CD4-positive, alpha-beta memory T cell (primary cell): Measurements from ENCODE around the gene PPARG. TPM values are rescaled to one million over a fixed set of nuclear protein-coding genes. Genes with fewer than 3 reads are reported as not detected.
A peak's percentile ranks its signal among the peaks of the same experiment; 100 is the strongest.

ENCODE experiments used
- CTCF ChIA-PET: fragments of 350-600 bp; sonication (Branson Sonifier 250); formaldehyde crosslinking; loops from one replicate; lab custom pipeline; 2021; ENCODE audit warnings: inconsistent platforms; ENCODE audit not compliant: partially characterized antibody; lab: Charles Lee
- POLR2A ChIA-PET: fragments of 350-600 bp; sonication (Branson Sonifier 250); formaldehyde crosslinking; loops from one replicate; lab custom pipeline; 2021; ENCODE audit not compliant: partially characterized antibody; lab: Charles Lee
- DNase-seq, 5 donors: peaks; one replicate each; pipeline versions ENCODE4 v3.0.0 to v3.0.0-alpha.2; 2020 to 2022; ENCODE audit warnings: mixed read lengths in 1 of 5
- H3K27ac ChIP-seq: one replicate; pipeline ENCODE4 v1.7.0; 2013; ENCODE audit warnings: low read depth, low read length
- H3K27me3 ChIP-seq: 2 replicates; pipeline ENCODE4 v1.7.0; 2013; ENCODE audit warnings: mild to moderate bottlenecking, low read length, moderate library complexity; ENCODE audit not compliant: insufficient read depth
- H3K36me3 ChIP-seq: 2 replicates; pipeline ENCODE4 v1.7.0; 2013; ENCODE audit warnings: mild to moderate bottlenecking, low read length, moderate library complexity; ENCODE audit not compliant: insufficient read depth
- H3K4me1 ChIP-seq: 2 replicates; pipeline ENCODE4 v1.7.0; 2013; ENCODE audit warnings: mild to moderate bottlenecking, low read length, moderate library complexity; ENCODE audit not compliant: insufficient read depth
- H3K4me3 ChIP-seq, 2 donors: one replicate each; pipeline ENCODE4 v1.7.0; 2013; ENCODE audit warnings: low read length in 2 of 2, mild to moderate bottlenecking in 1 of 2
- H3K9me3 ChIP-seq, 2 donors: one replicate each; pipeline ENCODE4 v1.7.0; 2013; ENCODE audit warnings: low read length in 2 of 2, control low read depth in 1 of 2; ENCODE audit not compliant: control insufficient read depth in 1 of 2
- H3K27ac Mint-ChIP-seq, 7 donors: one replicate each; pipeline ENCODE4 v1.8.0; 2020 to 2021; ENCODE audit warnings: mixed read lengths in 7 of 7, mild to moderate bottlenecking in 6 of 7, inconsistent platforms in 3 of 7, moderate library complexity in 3 of 7
- H3K27me3 Mint-ChIP-seq, 2 donors: one replicate each; pipeline ENCODE4 v1.8.0; 2020 to 2021; ENCODE audit warnings: mixed read lengths in 2 of 2
- H3K36me3 Mint-ChIP-seq, 2 donors: one replicate each; pipeline ENCODE4 v1.8.0; 2020 to 2021; ENCODE audit warnings: mixed read lengths in 2 of 2, inconsistent platforms in 1 of 2, mild to moderate bottlenecking in 1 of 2
- H3K4me1 Mint-ChIP-seq, 4 donors: one replicate each; pipeline ENCODE4 v1.8.0; 2020 to 2021; ENCODE audit warnings: mixed read lengths in 4 of 4, mild to moderate bottlenecking in 1 of 4
- H3K4me3 Mint-ChIP-seq, 8 donors: one replicate each; pipeline ENCODE4 v1.8.0; 2020 to 2021; ENCODE audit warnings: mixed read lengths in 8 of 8, mild to moderate bottlenecking in 7 of 8, moderate library complexity in 6 of 8, inconsistent platforms in 3 of 8
- H3K9me3 Mint-ChIP-seq, 8 donors: one replicate each; pipeline ENCODE4 v1.8.0; 2020 to 2021; ENCODE audit warnings: mixed read lengths in 8 of 8, mild to moderate bottlenecking in 5 of 8, inconsistent platforms in 3 of 8, moderate library complexity in 1 of 8
- intact Hi-C: fragments of 100-400 bp; cut with micrococcal nuclease; formaldehyde crosslinking; loops from one replicate; pipeline ENCODE4 v1.15.1; 2023
- polyA plus RNA-seq, 2 donors: library from polyadenylated mRNA; unstranded; fragments of 300-500 nt; fragmentation: Illumina TruSeq; gene quantifications; one replicate each; pipeline ENCODE4 v1.2.3, GENCODE V29; 2021
- total RNA-seq, 2 experiments: library from RNA; stranded (reverse); gene quantifications; one replicate each; pipeline ENCODE4 v1.2.3, GENCODE V29; 2021

The PPARG gene
- total and polyA plus RNA-seq, 4 experiments from 2014 or later = 0.29 to 0.99 (median 0.83) TPM; not detected in 1

DNA sequence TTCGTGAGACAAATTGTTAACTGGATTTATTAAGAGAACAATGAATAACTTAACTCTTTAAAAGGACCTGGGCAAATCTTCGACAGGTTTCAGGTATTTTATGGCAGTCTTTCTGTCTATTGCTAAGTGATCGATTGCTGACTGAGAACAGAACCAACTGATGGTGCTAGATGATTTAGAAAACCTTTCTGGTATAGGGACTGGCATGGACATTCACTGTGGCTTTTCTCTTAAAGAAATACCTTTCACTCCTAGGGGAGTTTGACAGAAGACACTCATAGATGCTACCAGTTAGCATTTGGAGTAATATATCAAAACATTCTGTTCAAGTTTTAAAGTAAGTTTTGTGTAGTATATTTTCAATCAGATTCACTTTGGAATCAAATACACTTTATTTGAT, 654 bp downstream of the PPARG start:
- intact Hi-C loops = no loop called here
- peak overlapping the region in 5 of 8 donors; percentile 13 to 73 (median 46) for H3K4me3 Mint-ChIP-seq
- H3K4me1 ChIP-seq = no peaks in the 10 kb centered on the region
- H3K36me3 Mint-ChIP-seq = no peaks in the 10 kb centered on the region
- H3K27ac ChIP-seq = no peak overlapping the region
- CTCF ChIA-PET = no interaction called here
- no peak overlapping the region for H3K4me3 ChIP-seq
- peaks cover 0 to 11% (median 7%) of the 10 kb centered on the region in 8 donors for H3K9me3 Mint-ChIP-seq
- no peaks in the 10 kb centered on the region for H3K9me3 ChIP-seq
- peaks cover 0 to 16% (median 7%) of the 10 kb centered on the region in 4 donors for H3K4me1 Mint-ChIP-seq
- H3K27me3 Mint-ChIP-seq = peaks cover 20 to 27% of the 10 kb centered on the region in 2 donors
- H3K27me3 ChIP-seq = no peaks in the 10 kb centered on the region
- POLR2A ChIA-PET = no interaction called here
- DNase-seq = no peak
- no peak overlapping the region for H3K27ac Mint-ChIP-seq
- H3K36me3 ChIP-seq = no peaks in the 10 kb centered on the region

DNA sequence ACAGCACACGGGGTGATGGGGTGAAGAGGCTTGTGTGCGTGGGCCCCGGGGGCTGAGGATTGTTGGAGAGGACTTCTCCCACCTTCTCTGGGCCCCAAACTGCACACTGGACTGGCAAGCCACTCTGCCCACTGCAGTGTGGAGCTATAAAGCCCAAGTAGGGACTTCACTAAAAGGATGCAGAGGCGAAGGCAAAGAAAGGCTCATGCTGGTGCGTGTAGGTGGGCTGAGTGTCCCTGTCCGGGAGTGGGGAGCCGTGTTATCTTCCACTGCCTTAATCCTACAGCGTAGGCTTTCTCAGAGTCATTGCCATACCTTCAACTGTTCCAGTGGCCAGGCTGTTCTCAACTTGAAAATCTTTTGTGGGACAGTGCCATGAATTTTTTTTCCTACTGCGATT, 3.9 kb downstream of the PPARG start:
- H3K4me1 ChIP-seq = no peaks in the 10 kb centered on the region
- no peaks in the 10 kb centered on the region for H3K36me3 ChIP-seq
- Mint-ChIP-seq H3K27me3 (peaks cover 11 to 12% of the 10 kb centered on the region in 2 donors), H3K4me3 (no peak overlapping the region), H3K4me1 (peaks cover 0 to 7% (median 1%) of the 10 kb centered on the region in 4 donors), H3K9me3 (no peaks in the 10 kb centered on the region), H3K27ac (no peak overlapping the region), H3K36me3 (no peaks in the 10 kb centered on the region)
- ChIA-PET POLR2A (no interaction called here), CTCF (no interaction called here)
- H3K27me3 ChIP-seq = no peaks in the 10 kb centered on the region
- DNase-seq = no peak
- no peak overlapping the region for H3K4me3 ChIP-seq
- intact Hi-C loops = no loop called here
- H3K9me3 ChIP-seq = no peaks in the 10 kb centered on the region
- no peak overlapping the region for H3K27ac ChIP-seq

DNA sequence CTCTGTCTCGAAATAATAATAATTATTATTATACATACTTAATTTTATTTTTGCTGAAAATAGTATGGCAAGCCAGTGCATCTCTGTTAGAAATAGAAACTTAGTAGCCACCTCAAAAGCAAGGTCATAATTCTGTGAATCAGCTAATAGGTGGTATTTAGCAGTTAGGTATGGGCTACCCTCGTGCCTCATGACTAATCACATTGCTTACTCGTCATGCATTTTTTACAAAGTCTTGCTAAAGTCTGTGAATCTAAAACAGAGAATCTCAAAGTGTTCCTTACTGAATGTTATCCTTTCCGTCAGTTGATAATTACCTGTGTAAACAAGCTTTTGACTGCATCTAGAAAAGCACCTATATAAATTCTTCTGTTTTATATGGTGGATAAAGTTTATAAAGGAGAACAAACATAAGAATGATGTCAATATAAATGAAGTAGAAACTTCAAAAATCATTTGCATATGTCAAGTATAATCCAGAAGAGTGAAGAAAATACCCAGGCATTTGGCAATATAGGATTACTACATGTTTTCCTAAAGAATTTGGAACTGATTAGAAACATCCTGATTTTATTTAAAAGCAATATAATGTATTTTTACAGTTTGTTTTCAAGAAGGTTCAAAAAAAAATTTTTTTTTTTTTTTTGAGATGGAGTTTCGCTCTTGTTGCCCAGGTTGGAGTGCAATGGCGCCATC, 6.2 kb downstream of the PPARG start:
- Histone ChIP-seq H3K27me3 (no peaks in the 10 kb centered on the region), H3K4me1 (no peaks in the 10 kb centered on the region), H3K36me3 (no peaks in the 10 kb centered on the region), H3K27ac (no peak overlapping the region), H3K4me3 (no peak overlapping the region), H3K9me3 (no peaks in the 10 kb centered on the region)
- Mint-ChIP-seq H3K4me3 (no peak overlapping the region), H3K9me3 (no peaks in the 10 kb centered on the region), H3K36me3 (no peaks in the 10 kb centered on the region), H3K4me1 (no peaks in the 10 kb centered on the region), H3K27me3 (peaks cover 6 to 7% of the 10 kb centered on the region in 2 donors), H3K27ac (no peak overlapping the region)
- POLR2A ChIA-PET = no interaction called here
- intact Hi-C loops = no loop called here
- DNase-seq = no peak
- CTCF ChIA-PET = no interaction called here

- no peak overlapping the region for H3K4me3 Mint-ChIP-seq
- ChIA-PET POLR2A (no interaction called here), CTCF (no interaction called here)
- Histone ChIP-seq H3K4me1 (no peaks in the 10 kb centered on the region), H3K36me3 (no peaks in the 10 kb centered on the region), H3K9me3 (no peaks in the 10 kb centered on the region), H3K27me3 (no peaks in the 10 kb centered on the region), H3K4me3 (no peak overlapping the region), H3K27ac (no peak overlapping the region)
- DNase-seq = no peak
- no peaks in the 10 kb centered on the region for H3K36me3 Mint-ChIP-seq
- H3K27me3 Mint-ChIP-seq = peaks cover 6 to 7% of the 10 kb centered on the region in 2 donors
- H3K27ac Mint-ChIP-seq = no peak overlapping the region
- intact Hi-C loops = no loop called here
- no peaks in the 10 kb centered on the region for H3K9me3 Mint-ChIP-seq
- H3K4me1 Mint-ChIP-seq = no peaks in the 10 kb centered on the region
These were observed 7.6 kb downstream of the PPARG start for GRCh38 chr3:12296511-12296910.

DNA sequence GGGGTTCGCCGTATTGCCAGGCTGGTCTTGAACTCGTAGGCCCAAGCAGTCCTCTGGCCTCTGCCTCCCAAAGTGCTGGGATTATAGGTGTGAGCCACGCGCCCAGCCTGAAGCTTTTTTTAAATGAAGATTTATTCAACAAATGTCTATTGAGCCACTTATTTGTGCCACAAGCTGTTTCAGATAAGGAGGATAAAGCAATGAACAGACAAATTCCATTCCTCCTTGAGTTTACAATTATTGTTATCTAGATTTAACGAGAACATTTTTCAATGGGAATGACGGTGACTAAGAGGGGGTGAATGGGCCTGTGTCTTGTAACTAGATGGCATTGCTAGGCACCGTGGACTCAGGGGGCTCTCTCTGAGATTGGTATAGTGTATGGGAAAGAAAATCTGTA, 10.2 kb downstream of the PPARG start:
- Histone ChIP-seq H3K27ac (no peak overlapping the region), H3K4me1 (no peaks in the 10 kb centered on the region), H3K4me3 (no peak overlapping the region), H3K27me3 (no peaks in the 10 kb centered on the region), H3K9me3 (no peaks in the 10 kb centered on the region), H3K36me3 (no peaks in the 10 kb centered on the region)
- H3K27me3 Mint-ChIP-seq = peaks cover 2 to 7% of the 10 kb centered on the region in 2 donors
- H3K36me3 Mint-ChIP-seq = no peaks in the 10 kb centered on the region
- no peak overlapping the region for H3K4me3 Mint-ChIP-seq
- CTCF ChIA-PET = no interaction called here
- no peaks in the 10 kb centered on the region for H3K9me3 Mint-ChIP-seq
- no peak for DNase-seq
- no peaks in the 10 kb centered on the region for H3K4me1 Mint-ChIP-seq
- intact Hi-C loops = no loop called here
- POLR2A ChIA-PET = no interaction called here
- H3K27ac Mint-ChIP-seq = no peak overlapping the region

GRCh38 chr3:12300137-12300536, 11.3 kb downstream of the PPARG start:
- no peaks in the 10 kb centered on the region for H3K36me3 ChIP-seq
- no peak overlapping the region for H3K27ac ChIP-seq
- H3K4me3 ChIP-seq = no peak overlapping the region
- no peaks in the 10 kb centered on the region for H3K4me1 ChIP-seq
- H3K9me3 ChIP-seq = no peaks in the 10 kb centered on the region
- H3K36me3 Mint-ChIP-seq = no peaks in the 10 kb centered on the region
- ChIA-PET POLR2A (no interaction called here), CTCF (no interaction called here)
- H3K9me3 Mint-ChIP-seq = no peaks in the 10 kb centered on the region
- no peak for DNase-seq
- H3K27me3 Mint-ChIP-seq = peaks cover 5 to 13% of the 10 kb centered on the region in 2 donors
- no peaks in the 10 kb centered on the region for H3K27me3 ChIP-seq
- intact Hi-C loops = no loop called here
- H3K4me1 Mint-ChIP-seq = no peaks in the 10 kb centered on the region
- H3K4me3 Mint-ChIP-seq = no peak overlapping the region
- H3K27ac Mint-ChIP-seq = no peak overlapping the region

GRCh38 chr3:12301031-12301430, 12.2 kb downstream of the PPARG start:
- H3K27ac Mint-ChIP-seq = no peak overlapping the region

More at GRCh38 chr3:12301031-12301430, 12.2 kb downstream of the PPARG start:
- ChIA-PET POLR2A (no interaction called here), CTCF (no interaction called here)
- H3K27me3 Mint-ChIP-seq = peaks cover 7 to 13% of the 10 kb centered on the region in 2 donors
- intact Hi-C loops = no loop called here
- H3K9me3 ChIP-seq = no peaks in the 10 kb centered on the region
- H3K27me3 ChIP-seq = no peaks in the 10 kb centered on the region
- no peak overlapping the region for H3K27ac ChIP-seq
- H3K4me1 ChIP-seq = no peaks in the 10 kb centered on the region
- H3K4me3 ChIP-seq = no peak overlapping the region
- H3K9me3 Mint-ChIP-seq = no peaks in the 10 kb centered on the region
- H3K36me3 Mint-ChIP-seq = no peaks in the 10 kb centered on the region
- no peaks in the 10 kb centered on the region for H3K36me3 ChIP-seq
- H3K4me1 Mint-ChIP-seq = no peaks in the 10 kb centered on the region
- no peak overlapping the region for H3K4me3 Mint-ChIP-seq
- no peak for DNase-seq
